Activated naive CD4-positive, alpha-beta T cell treated with anti-CD3 and anti-CD28 coated beads for 36 hours (primary cell): ENCODE data around the gene GBX2. TPM values are rescaled to one million over a fixed set of nuclear protein-coding genes. Genes with fewer than 3 reads are reported as not detected.
A peak's percentile ranks its signal among the peaks of the same experiment; 100 is the strongest.

Source experiments
- CTCF ChIA-PET: fragments of 350-600 bp; sonication (Branson Sonifier 250); formaldehyde crosslinking; loops from one replicate; lab custom pipeline; 2021; ENCODE audit warnings: antibody characterized with exemption; lab: Charles Lee
- DNase-seq: peaks from one replicate; pipeline ENCODE4 v3.0.0-alpha.2; 2020
- H3K27ac Mint-ChIP-seq: one replicate; pipeline ENCODE4 v1.8.0; 2021; ENCODE audit warnings: mild to moderate bottlenecking, mixed read lengths
- H3K27me3 Mint-ChIP-seq: one replicate; pipeline ENCODE4 v1.8.0; 2021; ENCODE audit warnings: low read depth, mixed read lengths
- H3K36me3 Mint-ChIP-seq: one replicate; pipeline ENCODE4 v1.8.0; 2021; ENCODE audit warnings: low read depth, mixed read lengths
- H3K4me1 Mint-ChIP-seq: one replicate; pipeline ENCODE4 v1.8.0; 2021; ENCODE audit warnings: low read depth, mixed read lengths
- H3K4me3 Mint-ChIP-seq: one replicate; pipeline ENCODE4 v1.8.0; 2021; ENCODE audit warnings: mild to moderate bottlenecking, moderate library complexity, mixed read lengths
- H3K9me3 Mint-ChIP-seq: one replicate; pipeline ENCODE4 v1.8.0; 2021; ENCODE audit warnings: mixed read lengths
- intact Hi-C: fragments of 100-400 bp; cut with micrococcal nuclease; formaldehyde crosslinking; loops from one replicate; pipeline ENCODE4 v1.15.1; 2023
- total RNA-seq, 2 experiments: library from RNA; stranded (reverse); gene quantifications; one replicate each; pipeline ENCODE4 v1.2.3, GENCODE V29; 2021

Gene GBX2
- not detected for total RNA-seq

DNA sequence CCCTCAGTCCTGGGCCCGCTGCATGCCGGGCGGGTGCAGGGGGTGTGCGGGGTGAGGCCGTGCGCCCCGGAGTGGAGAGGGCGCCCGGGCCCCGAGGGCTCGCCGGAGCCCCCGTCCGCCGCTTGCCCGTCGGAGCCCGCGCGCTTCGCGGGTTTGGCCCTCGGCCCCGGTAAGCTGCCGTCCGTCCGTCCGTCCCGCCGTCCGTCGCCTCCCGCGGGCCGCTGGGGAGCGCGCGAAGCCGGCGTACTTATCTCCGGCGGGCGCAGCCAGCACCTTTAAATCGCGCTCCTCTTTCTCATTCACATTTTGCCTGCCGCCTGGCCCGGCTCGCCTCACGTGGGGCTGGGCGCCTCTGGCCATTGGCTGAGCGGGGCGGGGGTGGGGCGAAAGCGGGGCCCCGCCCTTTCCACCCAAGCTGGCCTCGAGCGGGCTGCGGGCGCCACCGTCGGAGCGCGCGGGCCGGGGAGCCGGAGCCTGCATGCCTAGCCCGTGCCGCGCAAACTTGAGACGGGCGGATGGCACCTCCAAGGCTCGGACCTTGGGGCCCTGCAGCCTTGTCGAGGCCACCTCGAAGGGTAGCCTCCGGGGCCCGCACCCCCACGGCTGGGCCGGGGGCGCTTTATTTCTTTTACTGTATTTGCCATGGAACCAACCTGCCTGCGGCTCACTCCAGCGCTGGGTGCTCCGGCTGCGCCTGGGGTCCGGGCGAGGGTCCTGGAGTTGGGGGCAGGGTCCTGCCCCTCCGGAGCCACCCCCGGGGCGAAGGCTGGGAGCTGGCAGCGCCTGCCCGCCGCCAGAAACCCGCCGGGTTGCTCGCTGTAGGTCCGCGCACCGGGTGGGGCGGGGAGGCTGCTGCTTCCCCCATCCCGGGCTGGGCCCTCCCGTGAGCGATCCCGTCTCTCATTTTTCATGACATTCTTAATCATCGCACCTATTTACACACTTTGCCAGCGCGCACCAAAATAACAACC, at the start of gene GBX2:
TSS of gene GBX2 (minus strand) at position 277 of the 971 bp plus-strand sequence. CDS start 415 bp downstream, outside the sequence.
- peaks cover 15% of the 10 kb centered on the region for H3K4me1 Mint-ChIP-seq
- no peak within 1 kb of the TSS for H3K27ac Mint-ChIP-seq
- intact Hi-C loops: no loop called here
- H3K27me3 Mint-ChIP-seq: peaks cover 60% of the 10 kb centered on the region
- CTCF ChIA-PET: interaction anchor here (1.5 kb wide), 1 partner anchor 10 kb away, joined by 9 read pairs; no protein-coding TSS in a partner anchor
- no peak for DNase-seq
- H3K36me3 Mint-ChIP-seq: no peaks in the 10 kb centered on the region
- H3K9me3 Mint-ChIP-seq: no peaks in the 10 kb centered on the region
- H3K4me3 Mint-ChIP-seq: no peak within 1 kb of the TSS

DNA sequence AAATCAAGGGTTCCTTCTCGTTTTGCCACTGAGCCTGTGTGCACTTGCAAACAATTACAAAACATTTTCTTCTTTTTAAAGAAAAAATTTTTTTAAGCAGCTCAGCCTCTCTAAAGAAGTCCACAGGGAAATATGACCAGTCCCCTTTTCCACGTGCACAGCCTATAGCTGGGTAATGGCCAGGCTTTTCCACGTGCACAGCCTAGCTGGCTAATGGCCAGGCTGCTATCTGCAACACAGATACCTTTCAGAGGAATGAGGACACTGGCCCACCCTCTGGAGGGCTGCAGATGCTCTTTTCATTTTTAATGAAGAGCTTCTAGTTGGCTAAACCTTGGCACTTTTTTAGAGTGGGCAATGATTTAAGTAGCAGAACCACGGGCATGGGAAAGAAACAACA, 49.7 kb upstream of the GBX2 start:
- H3K27me3 Mint-ChIP-seq: peaks cover 25% of the 10 kb centered on the region
- H3K4me3 Mint-ChIP-seq: no peak overlapping the region
- intact Hi-C loops: no loop called here
- DNase-seq: no peak
- CTCF ChIA-PET: no interaction called here
- H3K9me3 Mint-ChIP-seq: no peaks in the 10 kb centered on the region
- no peaks in the 10 kb centered on the region for H3K4me1 Mint-ChIP-seq
- H3K36me3 Mint-ChIP-seq: no peaks in the 10 kb centered on the region
- H3K27ac Mint-ChIP-seq: no peak overlapping the region

DNA sequence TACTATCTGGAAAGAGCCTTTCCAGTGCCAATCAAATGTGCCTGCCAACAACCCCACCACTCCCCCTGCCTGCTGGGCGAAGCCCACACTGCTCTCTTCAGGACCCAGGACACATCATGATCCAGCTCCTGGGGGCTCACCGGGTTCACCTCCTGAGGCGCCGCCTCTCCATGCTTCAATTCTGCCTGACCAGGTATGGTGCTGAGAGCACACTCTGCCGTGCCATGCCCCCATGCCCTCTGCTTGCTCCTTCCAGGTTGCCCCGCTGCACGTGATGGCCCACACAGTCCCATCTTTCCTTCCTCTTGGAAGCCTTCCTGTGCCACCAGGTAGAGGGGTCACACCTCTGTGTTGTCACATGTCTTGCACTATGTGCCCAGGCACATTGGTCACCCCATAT, 48.5 kb upstream of the GBX2 start:
- Mint-ChIP-seq H3K9me3 (no peaks in the 10 kb centered on the region), H3K4me1 (no peaks in the 10 kb centered on the region), H3K36me3 (no peaks in the 10 kb centered on the region), H3K27me3 (peaks cover 26% of the 10 kb centered on the region), H3K4me3 (no peak overlapping the region), H3K27ac (no peak overlapping the region)
- CTCF ChIA-PET: no interaction called here
- intact Hi-C loops: no loop called here
- no peak for DNase-seq

DNA sequence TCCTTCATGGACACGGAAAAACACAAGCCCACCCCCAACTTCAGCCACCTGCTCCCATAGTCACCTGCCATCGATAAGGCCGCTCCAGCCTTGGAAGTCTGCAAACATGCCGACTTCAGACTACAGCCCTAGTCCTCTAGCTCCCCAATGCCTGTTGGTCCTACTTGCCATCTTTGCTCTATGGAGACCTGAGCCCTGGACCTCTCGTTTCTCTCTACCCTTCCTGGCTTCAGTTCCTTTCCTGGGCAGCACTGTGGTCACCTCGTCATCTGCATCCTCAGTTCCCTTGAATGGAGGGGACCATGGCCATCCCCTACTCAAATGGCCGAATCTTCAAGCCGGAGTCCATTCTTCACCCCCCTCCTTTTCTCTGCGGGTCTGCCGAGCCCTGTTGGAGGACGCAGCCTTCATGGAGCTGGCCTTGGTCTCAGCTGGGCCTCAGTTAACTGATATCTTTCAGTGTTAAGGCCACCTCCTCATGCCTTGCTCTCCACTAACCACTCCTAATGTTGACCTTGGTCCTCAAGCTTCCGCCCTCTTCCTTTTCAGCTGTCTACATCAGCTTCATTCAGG, 47.7 kb upstream of the GBX2 start:
- H3K27me3 Mint-ChIP-seq: peaks cover 28% of the 10 kb centered on the region
- H3K36me3 Mint-ChIP-seq: no peaks in the 10 kb centered on the region
- DNase-seq: no peak
- intact Hi-C loops: no loop called here
- CTCF ChIA-PET: no interaction called here
- H3K4me3 Mint-ChIP-seq: no peak overlapping the region
- H3K4me1 Mint-ChIP-seq: no peaks in the 10 kb centered on the region
- H3K9me3 Mint-ChIP-seq: no peaks in the 10 kb centered on the region
- no peak overlapping the region for H3K27ac Mint-ChIP-seq

DNA sequence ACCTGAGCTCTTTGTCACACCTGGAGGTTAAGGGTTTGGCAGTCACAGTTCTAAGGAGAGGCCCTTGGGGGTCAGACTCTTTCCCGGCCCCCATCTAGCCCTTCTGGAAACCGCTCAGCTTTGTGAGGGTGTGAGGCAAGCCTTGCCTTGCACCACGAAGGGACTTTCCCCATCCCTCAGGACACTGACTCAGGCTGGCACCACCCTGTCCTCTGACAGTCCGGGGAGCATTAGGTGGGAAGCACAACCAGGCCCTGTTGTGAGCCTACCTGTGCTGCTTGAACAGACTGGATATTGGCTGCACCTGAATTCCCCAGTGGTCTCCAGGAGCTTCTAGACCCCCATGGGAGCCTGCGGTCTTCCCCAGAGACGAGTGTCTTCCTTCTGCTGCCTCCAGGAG, 47.0 kb upstream of the GBX2 start:
- no peaks in the 10 kb centered on the region for H3K36me3 Mint-ChIP-seq
- no peaks in the 10 kb centered on the region for H3K4me1 Mint-ChIP-seq
- no peak overlapping the region for H3K4me3 Mint-ChIP-seq
- H3K27me3 Mint-ChIP-seq: peaks cover 32% of the 10 kb centered on the region
- intact Hi-C loops: no loop called here
- H3K27ac Mint-ChIP-seq: no peak overlapping the region
- no peaks in the 10 kb centered on the region for H3K9me3 Mint-ChIP-seq
- CTCF ChIA-PET: no interaction called here
- no peak for DNase-seq

DNA sequence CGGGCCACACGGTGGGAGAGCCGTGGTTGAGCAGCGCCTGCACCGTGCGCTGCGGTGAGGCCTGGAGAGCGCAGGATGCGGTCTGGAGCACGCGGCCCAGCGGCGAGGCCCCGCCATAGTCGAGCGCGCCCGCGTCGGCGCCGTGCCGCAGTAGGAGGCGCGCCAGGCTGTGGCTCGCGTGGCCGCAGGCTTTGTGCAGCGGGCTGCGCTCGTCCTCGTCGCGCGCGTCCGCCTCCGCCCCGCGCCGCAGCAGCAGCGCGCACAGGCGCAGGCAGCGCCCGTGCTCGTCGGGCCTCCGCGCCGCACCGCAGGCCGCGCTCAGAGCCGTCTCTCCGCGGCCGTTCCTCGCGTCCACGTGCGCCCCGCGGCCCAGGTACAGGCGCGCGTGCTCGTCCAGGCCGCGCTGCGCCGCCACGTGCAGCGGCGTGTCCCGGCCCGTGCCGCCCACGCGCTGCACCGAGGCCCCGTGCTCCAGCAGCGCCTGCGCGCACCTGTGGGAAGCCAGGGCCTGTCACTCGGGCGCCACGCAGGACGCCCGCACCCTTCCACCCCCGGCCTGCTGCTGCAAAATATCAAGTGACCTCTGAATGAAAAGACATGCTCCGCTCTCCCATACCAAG, 46.3 kb upstream of the GBX2 start:
- Mint-ChIP-seq H3K27me3 (peaks cover 36% of the 10 kb centered on the region), H3K9me3 (no peaks in the 10 kb centered on the region), H3K36me3 (no peaks in the 10 kb centered on the region), H3K4me3 (no peak overlapping the region), H3K4me1 (no peaks in the 10 kb centered on the region), H3K27ac (no peak overlapping the region)
- no peak for DNase-seq
- intact Hi-C loops: no loop called here
- CTCF ChIA-PET: no interaction called here

DNA sequence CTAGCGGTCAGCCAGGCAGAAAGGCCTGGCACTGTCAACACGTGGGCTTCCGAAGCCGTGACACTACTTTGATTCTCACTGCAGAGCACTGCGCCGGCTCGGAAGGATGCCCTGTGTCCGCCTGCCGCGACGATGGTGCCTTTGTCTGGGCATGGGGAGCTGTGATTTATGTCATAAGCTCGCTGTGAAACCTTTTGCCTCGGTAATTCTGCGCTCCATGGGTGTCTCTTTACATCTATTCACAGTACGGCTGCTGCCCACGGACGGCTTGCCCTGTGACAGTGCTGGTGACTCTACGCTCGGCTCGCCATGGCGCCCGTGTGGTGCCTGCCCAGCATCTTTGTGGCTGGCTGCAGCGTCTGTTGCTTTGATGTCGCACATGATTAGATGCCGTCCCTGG, 43.1 kb upstream of the GBX2 start:
- H3K36me3 Mint-ChIP-seq: no peaks in the 10 kb centered on the region
- H3K27ac Mint-ChIP-seq: peak overlapping the region; percentile 28
- no peak for DNase-seq
- H3K4me3 Mint-ChIP-seq: no peak overlapping the region
- intact Hi-C loops: no loop called here
- peaks cover 29% of the 10 kb centered on the region for H3K27me3 Mint-ChIP-seq
- peaks cover under 1% of the 10 kb centered on the region for H3K9me3 Mint-ChIP-seq
- CTCF ChIA-PET: no interaction called here
- no peaks in the 10 kb centered on the region for H3K4me1 Mint-ChIP-seq

DNA sequence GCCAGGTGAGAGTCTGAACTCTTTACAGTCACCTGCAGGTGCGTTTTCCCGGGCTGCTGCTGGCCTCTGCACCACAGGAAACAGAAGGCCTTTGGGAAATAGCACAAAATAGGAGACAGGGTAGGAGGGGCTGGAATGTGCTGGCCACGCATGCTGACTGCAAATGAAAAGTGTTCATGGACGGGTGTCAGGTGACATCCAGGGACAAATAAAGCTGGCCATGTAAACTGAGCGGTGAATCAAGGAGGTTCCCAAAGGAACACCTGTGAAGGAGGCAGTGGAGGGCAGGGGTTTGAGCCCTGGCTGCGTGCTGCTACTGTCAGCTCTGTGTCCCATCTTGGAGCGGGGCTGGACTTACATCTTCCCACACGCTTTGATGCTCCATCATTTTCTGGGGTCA, 42.4 kb upstream of the GBX2 start:
- no peaks in the 10 kb centered on the region for H3K36me3 Mint-ChIP-seq
- peaks cover 23% of the 10 kb centered on the region for H3K27me3 Mint-ChIP-seq
- no peaks in the 10 kb centered on the region for H3K4me1 Mint-ChIP-seq
- DNase-seq: no peak
- intact Hi-C loops: no loop called here
- CTCF ChIA-PET: no interaction called here
- H3K27ac Mint-ChIP-seq: no peak overlapping the region
- peaks cover 7% of the 10 kb centered on the region for H3K9me3 Mint-ChIP-seq
- H3K4me3 Mint-ChIP-seq: no peak overlapping the region

DNA sequence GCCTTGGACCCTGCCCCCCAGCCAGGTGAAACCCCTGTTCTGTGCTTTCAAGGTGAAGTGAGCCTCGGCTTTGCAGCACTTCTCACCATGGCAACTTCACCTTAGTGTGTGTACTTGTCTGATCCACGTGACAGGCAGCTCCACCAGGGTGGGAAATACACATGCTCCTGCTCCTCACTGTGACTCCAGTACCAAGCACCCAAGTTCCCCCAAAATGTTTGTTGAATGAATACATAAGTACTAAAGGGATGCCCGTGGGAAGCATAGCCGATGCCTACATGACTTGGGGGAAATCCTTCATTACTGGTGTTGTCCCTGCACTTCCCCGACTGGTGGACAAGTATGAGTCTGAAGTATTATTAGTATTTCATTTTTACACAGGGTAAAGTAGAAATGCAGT, 41.8 kb upstream of the GBX2 start:
- H3K4me3 Mint-ChIP-seq: no peak overlapping the region
- H3K4me1 Mint-ChIP-seq: no peaks in the 10 kb centered on the region
- no peak for DNase-seq
- intact Hi-C loops: no loop called here
- H3K27me3 Mint-ChIP-seq: peaks cover 21% of the 10 kb centered on the region
- no peak overlapping the region for H3K27ac Mint-ChIP-seq
- CTCF ChIA-PET: no interaction called here
- no peaks in the 10 kb centered on the region for H3K36me3 Mint-ChIP-seq
- peaks cover 7% of the 10 kb centered on the region for H3K9me3 Mint-ChIP-seq

DNA sequence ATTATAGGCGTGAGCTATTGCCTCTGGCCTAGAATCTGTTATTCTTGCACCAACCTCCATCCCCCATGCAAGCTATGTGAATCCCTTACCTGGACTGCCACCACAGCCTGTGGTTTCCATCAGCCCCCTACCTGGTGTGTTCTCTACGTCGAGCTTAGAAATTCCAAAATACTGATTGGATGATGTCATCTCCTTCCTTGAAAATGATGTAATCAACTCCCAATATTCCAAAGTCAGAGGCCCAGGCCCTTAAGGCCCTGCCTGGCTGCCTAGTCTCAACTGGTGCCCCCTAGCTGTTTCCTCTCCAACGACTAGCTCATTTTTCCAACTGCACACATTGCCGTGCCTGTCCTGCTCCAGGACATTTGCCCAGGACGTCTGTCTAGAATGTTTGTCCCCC, 41.3 kb upstream of the GBX2 start:
- H3K4me1 Mint-ChIP-seq: no peaks in the 10 kb centered on the region
- no peak for DNase-seq
- H3K4me3 Mint-ChIP-seq: no peak overlapping the region
- H3K27ac Mint-ChIP-seq: no peak overlapping the region
- intact Hi-C loops: no loop called here
- peaks cover 7% of the 10 kb centered on the region for H3K9me3 Mint-ChIP-seq
- peaks cover 21% of the 10 kb centered on the region for H3K27me3 Mint-ChIP-seq
- CTCF ChIA-PET: interaction anchor here (0.5 to 0.8 kb wide), 2 partner anchors 17 to 256 kb away, joined by 3 read pairs; no protein-coding TSS in a partner anchor
- H3K36me3 Mint-ChIP-seq: no peaks in the 10 kb centered on the region

DNA sequence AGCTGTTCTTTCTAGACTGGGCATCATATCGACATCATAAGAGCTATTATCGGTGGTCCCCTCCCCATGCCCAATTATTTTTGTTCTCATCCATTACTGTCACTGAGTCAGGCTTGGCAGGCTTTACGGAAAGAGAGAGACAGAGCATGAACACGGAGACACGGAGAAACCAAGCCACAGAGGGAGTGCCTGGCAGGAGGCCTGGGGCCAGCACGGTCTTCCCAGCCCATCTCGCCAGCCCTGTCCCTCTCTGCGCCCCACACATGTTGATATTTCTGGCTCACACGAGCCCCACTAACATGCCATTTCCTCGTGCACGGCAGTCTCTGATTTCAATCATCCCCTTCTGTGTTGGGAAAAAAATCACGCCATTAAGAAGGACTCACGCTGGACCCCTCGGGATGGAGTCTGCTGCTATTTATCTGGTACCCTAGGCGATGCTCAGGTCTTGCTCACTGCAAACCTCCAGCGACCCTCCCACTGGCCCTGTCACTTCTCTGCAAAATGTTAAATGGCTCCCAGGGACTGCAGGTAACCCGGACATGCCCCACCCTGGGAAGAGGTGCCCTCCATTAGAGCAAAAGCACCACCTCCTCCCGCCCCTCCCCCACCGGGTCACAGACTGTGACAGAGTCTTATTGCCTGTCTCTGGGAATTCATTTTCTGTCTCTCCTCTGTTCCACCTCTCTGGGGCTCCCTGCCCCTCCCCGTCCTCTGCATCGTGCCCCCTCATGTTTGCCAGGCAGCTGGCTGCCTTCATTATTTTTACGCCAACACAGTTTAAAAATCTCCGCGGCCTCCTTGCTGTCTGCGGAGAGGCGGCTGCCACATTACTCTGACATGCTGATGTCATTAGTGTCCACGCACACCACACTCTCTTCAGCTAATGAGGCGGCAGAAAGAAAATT, 40.1 kb upstream of the GBX2 start:
- no peak for DNase-seq
- intact Hi-C loops: no loop called here
- H3K36me3 Mint-ChIP-seq: no peaks in the 10 kb centered on the region
- H3K9me3 Mint-ChIP-seq: peaks cover 7% of the 10 kb centered on the region
- H3K27ac Mint-ChIP-seq: no peak overlapping the region
- no peak overlapping the region for H3K4me3 Mint-ChIP-seq
- CTCF ChIA-PET: interaction anchor here (1.2 kb wide), 1 partner anchor 31 kb away, joined by 3 read pairs; no protein-coding TSS in a partner anchor
- H3K4me1 Mint-ChIP-seq: no peaks in the 10 kb centered on the region
- peaks cover 17% of the 10 kb centered on the region for H3K27me3 Mint-ChIP-seq

DNA sequence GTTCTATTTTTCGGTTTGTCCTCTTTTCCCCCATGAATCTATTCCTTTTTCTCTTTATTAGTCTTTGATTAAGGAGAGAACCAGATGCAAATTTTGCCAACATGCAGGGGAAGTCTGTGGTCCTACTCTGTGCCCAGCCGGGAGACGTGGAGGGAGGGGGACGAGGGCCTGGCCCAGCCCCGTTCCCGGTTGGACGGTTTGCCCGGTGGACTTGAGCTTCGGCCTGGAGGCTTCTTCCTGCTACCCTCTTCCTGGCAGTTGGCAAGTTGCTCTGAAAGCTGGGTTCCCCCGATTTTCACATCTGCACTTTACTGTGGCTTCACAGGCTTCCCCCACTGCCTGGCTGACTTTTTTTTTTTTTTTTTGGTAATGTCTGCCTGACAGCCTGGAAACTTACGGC, 39.3 kb upstream of the GBX2 start:
- intact Hi-C loops: no loop called here

More for the DNA sequence above, 39.3 kb upstream of the GBX2 start:
- peaks cover 14% of the 10 kb centered on the region for H3K27me3 Mint-ChIP-seq
- H3K4me1 Mint-ChIP-seq: no peaks in the 10 kb centered on the region
- no peak for DNase-seq
- H3K9me3 Mint-ChIP-seq: peaks cover 7% of the 10 kb centered on the region
- CTCF ChIA-PET: interaction anchor here (0.6 to 1.2 kb wide), 2 partner anchors 30 to 1136 kb away, joined by 3 read pairs; no protein-coding TSS in a partner anchor
- no peak overlapping the region for H3K27ac Mint-ChIP-seq
- no peak overlapping the region for H3K4me3 Mint-ChIP-seq
- no peaks in the 10 kb centered on the region for H3K36me3 Mint-ChIP-seq
